ENCODE data around the gene LRRC71.

Gene LRRC71

DNA sequence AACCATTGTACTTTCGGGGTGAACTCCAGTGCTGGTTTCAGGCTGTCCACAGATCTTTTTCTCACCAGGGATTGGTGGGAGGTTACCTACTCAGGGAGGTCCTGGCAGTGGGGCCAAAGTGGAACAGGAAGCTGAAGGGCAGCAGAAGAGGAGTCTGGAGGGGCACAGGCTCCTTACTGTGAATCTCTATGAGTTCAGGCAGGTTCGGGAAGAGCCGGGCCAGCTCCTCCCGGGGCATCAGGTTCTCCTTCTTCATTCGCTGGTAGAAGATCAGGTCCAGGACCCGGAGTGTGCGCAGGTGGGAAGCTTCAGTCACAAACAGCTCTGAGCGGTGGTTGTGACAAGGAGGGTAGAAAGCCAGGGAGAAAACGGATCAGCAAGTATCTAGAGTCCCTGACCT is 26.7 kb downstream of the LRRC71 start:
- DNase-seq (ENCODE audit: low spot score), result no peak

DNA sequence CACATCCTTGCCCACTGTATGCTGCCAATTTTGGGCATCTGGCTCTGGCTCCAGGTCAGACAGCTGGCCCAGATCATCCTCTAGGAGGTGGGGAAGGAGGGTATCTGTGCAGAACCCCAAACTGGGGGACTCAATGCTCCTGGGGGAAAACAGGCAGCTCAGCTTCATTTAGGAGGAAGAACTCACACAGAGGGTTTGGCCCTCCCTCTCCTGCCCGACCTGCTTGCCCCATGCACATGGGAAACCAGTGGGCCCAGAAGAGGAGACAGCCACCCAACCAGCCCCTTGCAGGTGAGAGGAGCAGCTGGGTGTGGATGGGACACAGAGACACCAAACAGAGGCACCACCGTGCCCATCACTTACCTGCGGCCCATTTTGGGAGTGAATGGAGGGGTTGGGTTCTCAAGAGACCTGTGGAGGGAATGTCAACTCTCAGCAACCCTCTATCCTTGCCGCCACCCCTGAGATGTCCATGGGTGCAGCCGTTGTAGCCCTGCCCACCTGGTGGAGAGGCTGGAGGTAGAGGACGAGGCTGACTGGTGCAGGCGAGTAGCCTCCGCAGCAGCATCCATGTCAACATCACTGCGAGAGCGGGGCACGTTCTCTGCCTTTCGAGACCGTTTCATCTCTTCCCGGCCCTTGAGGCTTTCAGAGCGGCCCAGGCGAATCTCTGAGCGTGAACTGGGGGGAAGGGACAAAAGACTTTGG is 27.5 kb downstream of the LRRC71 start:
- DNase-seq (ENCODE audit: low spot score), result no peak

DNA sequence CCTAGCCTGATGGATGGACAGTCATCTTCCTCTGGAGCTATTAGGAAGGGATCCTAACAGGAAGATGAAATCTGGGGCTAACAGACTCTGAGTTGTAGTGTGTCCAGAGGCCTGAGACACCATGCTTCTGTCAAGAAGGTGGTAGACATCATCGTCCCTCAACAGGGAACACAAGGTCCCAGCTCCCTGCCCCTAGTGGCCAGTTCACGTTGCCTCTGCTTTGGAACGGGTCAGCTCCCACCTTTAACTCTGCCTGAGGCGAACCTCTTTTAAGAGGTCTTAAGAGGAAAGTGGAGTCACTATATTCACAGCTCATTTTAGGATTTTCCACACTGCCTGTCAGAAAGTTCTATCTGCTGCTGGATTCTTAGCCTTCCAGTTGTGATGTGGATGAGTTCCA is 28.3 kb downstream of the LRRC71 start:
- no peak for DNase-seq (ENCODE audit: low spot score)

DNA sequence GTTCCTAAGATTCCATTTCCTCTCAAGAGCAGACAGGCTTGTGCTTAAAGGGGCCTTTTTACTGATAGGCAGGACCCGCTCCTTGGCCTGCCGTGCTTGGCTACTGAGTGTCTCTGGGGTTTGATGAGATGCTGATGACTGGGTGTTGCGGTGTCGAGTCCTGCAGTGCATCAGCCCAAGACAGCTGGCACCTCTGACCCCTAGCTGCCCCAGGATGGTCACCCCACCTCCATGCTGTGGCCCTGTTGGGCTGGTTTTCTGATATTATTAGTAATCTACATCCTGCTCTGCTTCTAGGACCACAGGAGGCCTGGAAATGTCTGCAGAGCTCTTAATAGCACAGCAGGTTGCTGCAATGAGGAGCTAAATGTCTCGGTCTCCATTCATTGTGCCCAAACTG is 28.7 kb downstream of the LRRC71 start:
- no peak for DNase-seq (ENCODE audit: low spot score)

DNA sequence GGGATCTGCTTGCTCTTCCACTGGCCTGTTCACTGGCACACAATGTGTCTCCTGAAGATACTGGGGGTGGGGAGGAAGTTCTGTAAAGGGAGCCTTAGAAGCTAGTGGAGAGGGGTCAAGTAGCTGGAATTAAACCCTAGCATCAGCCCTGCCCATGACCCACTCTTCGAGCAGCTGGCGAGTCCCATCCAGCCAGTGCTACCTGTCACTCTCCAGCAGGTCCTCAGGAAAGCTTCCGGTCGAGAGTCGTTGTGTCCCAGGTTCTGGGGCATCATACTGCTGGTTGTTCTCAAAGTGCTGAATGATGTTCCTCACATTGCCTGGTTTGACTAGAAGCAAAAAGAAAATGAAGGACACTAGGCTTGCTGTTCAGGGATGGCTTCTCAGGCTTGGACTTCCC is 30.9 kb downstream of the LRRC71 start:
- no peak for DNase-seq (ENCODE audit: low spot score)

DNA sequence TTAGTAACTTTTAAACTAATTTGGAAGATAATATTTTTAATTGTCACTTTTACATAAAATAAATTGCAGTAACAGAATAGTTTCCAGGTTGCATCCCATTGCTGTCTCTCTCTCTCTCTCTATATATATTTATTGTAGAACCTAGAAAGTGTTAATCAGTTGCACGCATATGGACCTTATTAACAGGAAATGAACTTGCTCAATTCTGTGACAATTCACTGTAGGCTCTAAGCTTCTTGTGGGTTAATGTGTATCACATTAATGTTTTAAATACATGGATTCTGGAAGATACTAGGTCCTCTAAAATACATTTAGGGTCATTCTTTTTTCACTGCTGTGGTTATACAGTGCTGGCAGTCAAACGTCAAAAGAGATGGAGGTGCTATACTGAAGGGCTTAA is 33.1 kb downstream of the LRRC71 start:
- no peak for DNase-seq (ENCODE audit: low spot score)

DNA sequence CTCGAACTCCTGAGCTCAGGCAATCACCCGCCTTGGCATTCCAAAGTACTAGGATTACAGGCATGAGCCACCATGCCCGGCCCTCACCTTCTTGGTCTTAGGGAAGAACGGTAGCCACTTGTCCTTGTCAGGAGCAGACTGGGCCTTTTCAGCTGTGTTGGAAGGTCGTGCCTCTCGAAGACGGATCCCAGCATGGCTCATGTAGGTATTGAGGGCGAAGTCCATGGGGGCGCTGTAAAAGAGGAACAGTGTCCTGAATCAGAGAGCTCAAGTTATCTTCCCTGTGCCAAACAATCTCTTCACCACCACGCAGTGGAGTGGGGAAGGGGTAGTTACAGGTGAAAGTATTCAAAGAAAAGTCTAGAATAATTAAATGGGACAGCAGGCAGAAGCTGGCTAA is 35.9 kb downstream of the LRRC71 start:
- DNase-seq (ENCODE audit: low spot score), result no peak

DNA sequence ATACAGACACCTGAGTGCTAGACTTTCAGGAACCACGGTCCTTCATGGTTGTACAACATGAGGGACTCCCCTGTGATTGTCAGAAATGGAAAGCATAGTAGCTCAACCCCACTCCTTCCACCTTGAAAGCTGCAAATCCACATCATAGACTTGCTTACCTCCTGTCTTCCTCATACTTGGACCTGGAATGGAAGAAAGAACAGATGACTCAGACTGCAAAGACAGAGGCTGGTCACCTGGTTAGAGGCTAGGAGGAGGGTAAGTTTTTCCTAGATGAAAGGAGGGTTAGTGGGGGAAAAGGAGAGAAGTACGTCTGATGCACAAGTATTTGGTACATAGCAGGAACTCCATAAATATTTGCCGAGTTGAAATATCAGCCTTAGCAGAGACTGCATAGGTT is 37.2 kb downstream of the LRRC71 start:
- DNase-seq (ENCODE audit: low spot score), result peak; percentile 23

DNA sequence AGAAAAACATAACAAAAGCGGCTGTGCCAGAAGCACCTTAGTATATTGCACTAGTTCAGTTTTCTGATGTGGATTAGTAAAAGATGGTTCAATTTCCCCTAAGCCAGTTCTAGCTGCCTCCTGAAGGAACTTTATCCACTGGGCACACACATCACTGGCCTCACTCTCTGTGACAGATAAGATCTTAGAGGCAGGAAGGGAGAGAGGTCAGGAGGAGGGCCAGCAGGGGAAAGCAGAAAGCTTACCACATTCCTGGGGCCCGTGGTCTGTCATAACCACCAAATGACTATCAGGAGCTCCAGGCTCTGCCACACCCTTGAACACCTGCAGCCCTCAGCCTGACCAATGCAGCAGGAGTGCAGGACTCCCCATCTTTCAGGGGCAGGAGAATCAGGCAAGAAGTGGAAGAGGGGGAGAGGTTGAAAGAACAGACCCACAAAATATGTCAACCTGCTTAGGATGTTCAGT is 37.8 kb downstream of the LRRC71 start:
- peak; percentile 48 for DNase-seq (ENCODE audit: low spot score)

DNA sequence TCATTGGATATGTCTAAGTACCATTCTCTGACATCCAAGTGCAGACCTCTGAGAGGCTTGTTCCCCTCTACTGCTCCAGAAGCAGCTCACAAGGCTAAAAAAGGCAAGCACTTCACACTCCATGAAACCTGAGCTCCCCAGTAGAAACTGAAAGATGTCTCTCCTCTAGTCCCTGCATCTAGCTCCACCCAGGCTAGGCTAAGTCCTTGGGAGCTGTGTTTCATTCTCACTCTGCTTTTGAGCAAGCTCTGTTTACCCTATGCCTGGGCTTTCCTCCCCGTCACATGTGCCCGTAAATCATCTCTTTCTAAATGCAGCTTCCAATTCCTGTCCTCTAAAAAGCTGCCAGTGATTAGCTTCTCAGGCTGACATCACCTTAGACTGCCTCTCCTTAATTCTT is 39.0 kb downstream of the LRRC71 start:
- no peak for DNase-seq (ENCODE audit: low spot score)

DNA sequence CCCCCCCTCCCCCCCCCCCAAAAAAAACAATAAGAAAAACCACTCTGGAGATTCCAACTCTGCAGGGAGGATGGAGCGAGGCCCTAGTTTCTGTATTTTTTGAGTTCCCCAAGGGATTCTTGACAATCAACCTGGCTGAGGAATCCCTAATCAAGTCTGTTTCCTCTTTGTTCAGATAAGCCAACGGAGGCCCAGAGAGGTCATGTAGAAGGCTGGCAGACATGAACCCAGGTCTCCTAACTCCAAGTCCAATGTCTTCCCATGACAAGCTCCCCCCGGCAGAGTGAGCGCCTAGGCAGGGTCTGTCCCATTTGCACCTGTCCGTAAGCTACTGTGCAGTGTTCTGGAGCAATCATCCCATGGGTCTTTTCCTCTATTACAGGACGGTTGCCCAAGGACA is 39.5 kb downstream of the LRRC71 start:
- DNase-seq (ENCODE audit: low spot score), result no peak

DNA sequence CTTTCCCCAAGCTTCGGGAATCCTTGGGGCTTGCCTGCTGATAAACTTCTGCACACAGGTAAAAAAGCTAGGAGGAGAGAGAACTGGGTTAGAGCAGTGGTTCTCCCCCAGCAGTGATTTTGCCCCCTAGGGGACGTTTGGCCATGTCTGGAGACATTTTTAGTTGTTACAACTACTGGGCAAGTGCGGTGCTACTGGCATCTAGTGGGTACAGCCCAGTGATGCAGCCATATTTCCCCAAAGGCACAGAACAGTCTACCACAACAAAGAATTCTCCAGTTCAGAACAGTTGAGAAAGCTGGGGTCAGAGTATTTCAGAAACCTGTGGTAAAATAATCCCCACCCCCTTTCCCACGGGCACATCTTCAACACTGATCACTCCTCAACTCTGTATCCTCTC is 41.3 kb downstream of the LRRC71 start:
- peak; percentile 20 for DNase-seq (ENCODE audit: low spot score)

DNA sequence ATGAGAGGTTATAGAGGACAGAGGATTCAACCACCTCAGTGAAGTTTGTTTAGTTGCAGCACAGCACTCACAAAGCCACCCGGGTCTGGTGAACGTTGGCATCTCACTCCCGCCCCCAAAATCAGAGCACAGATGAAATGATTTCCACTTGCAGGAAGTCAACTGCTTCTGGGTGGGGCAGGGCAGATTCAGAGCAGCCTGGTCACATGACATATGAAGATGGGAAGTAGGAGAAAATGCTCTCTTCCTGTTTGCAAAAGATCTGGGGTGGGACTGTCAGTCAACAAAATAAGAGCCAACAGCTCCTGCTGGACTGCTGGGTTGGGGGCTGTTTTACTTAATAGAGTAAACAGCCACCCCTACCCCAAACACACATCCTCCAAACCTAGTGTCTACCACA is 43.2 kb downstream of the LRRC71 start:
- DNase-seq (ENCODE audit: low spot score), result peak; percentile 7

DNA sequence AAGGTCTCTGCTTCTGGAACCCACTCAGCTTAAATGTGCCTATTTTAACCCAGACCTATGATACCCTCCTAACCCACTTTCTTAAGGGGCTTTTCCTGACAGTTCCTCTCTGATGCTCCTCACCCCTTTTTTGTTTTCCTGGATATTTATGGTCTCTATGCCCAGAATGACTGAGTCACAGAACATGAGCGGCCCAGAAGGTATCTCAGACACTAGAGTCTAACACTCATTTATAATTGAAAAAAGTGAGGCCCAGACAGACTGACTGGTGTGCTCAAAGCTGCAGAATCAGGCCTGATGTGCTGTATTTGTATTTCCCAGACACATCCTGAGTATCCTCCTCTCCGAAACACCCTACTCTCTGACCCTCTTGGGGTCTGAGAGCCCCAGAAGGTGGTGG is 44.0 kb downstream of the LRRC71 start:
- no peak for DNase-seq (ENCODE audit: low spot score)

DNA sequence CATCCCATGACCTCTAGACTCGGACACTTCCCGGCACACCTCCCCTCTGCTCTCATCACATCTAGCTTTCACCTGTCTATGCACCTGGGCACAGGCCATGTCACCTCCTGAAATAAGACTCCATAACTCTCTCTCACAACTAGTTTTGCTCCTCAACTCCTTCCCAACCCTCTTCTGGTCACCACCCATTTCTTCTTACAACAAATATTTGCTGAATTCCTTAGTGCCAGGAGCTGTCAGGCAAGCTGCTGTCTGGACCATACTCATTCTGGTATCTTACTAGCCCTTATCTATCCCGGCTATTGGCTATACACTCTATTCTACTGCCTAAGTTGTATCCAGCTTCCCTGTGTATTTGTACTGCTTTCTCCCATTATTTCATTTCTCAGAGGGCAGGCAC is 49.1 kb downstream of the LRRC71 start:
- DNase-seq (ENCODE audit: low spot score), result no peak

DNA sequence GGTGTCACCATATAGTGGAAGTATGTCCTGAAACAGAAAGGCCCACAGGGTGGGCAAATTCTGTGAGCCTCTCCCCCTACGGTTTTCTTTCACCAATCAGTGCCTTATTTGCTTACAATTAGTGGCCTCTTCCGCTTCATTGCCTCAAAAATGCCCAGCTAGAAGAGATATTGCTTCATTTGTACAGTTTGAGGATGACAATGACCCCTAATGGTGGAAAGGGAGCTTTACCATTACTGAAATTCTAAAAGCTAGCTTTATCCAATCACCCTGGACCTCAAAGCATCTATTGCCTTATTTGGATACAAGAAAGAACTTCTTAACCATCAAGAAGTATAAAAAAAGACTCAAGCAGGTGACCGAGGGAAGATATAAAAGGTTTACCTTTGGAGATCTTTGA is 49.6 kb downstream of the LRRC71 start:
- no peak for DNase-seq (ENCODE audit: low spot score)

DNA sequence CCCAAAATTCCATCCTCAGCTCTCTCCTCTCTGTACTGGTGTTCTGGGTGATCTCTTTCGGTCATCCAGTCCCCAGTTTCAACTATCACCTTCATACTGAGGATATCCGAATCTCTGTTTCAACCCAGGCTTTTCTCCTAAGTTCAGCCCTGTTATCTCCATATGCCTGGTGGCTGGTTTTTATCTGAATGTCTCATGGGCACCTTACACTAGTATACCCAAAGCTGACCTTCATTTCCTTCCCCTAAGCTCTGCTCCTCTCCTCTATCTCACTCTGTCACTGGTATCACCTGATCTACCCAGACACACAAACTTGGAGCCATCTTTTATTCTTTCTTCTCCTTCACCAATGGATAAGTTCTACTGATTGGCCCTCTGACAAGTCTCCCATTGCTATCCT is 53.0 kb downstream of the LRRC71 start:
- DNase-seq (ENCODE audit: low spot score), result no peak

DNA sequence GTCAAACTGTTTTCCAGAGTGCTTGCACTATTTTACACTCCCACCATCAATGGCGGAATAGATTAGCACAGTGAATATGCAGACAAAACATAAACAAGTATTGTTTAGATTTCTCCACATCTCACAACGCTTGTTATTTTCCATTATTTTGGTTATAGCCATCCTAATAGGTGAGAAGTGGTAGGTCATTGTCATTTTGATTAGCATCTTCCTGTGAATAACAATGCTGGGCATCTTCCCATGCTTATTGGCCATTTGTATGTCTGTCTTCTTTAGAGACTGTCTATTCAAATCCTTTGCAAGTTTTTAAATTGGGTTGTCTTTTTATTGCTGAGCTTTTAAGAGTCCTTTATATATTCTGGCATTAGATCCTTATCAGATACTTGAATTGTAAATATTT is 54.7 kb downstream of the LRRC71 start:
- DNase-seq (ENCODE audit: low spot score), result no peak

DNA sequence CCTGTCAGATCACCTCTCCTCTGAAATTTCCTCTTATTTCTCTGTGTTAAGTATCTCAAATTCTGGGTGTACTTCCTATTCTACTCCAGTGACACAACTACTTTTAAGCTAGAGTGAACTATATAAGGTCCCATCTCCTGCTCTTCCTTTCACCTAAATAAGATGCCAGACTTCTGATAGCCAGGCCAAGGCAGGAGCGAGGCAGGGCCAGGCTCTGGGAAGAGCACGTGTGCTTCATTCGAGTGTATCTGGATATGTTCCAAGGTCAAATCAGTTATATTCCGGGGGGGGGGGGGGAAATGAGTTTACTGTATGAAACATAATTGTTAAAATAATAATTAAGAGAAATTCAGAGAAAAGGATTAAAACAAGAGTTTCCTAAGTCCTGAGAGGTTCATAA is 60.1 kb downstream of the LRRC71 start:
- no peak for DNase-seq (ENCODE audit: low spot score)
